GM06990 (cell line): Measurements from ENCODE around the gene AKAP6.

Source experiments
- DNase-seq: peaks from one replicate; pipeline ENCODE4 v3.0.0-alpha.2; 2011; ENCODE audit not compliant: insufficient read length; ENCODE audit errors: extremely low read depth
- H3K27me3 ChIP-seq: replicated peaks from 2 replicates; pipeline ENCODE4 v1.6.0; 2011; ENCODE audit warnings: low read length; ENCODE audit not compliant: control insufficient read depth, insufficient read depth
- H3K36me3 ChIP-seq: 2 replicates; pipeline ENCODE4 v1.5.1; 2011; ENCODE audit warnings: low read length; ENCODE audit not compliant: control insufficient read depth, insufficient read depth
- H3K4me3 ChIP-seq: replicated peaks from 2 replicates; pipeline ENCODE4 v1.5.1; 2011; ENCODE audit warnings: low read depth, mild to moderate bottlenecking, control low read depth, low read length
- CTCF ChIP-seq: IDR thresholded peaks from 2 replicates; pipeline ENCODE4 v1.5.1; 2011; ENCODE audit warnings: low read length, control low read depth, mild to moderate bottlenecking, inconsistent platforms; ENCODE audit not compliant: insufficient read depth, poor library complexity, severe bottlenecking

The AKAP6 gene

GRCh38 chr14:32731249-32731648 is 402.2 kb downstream of the AKAP6 start:
- H3K4me3 ChIP-seq = no peak overlapping the region
- no peaks in the 10 kb centered on the region for H3K27me3 ChIP-seq
- no peak for DNase-seq
- H3K36me3 ChIP-seq = no peaks in the 10 kb centered on the region
- no peak for TF ChIP-seq CTCF

GRCh38 chr14:32733015-32733414 is 403.9 kb downstream of the AKAP6 start:
- DNase-seq = no peak
- TF ChIP-seq CTCF = no peak
- Histone ChIP-seq H3K4me3 (no peak overlapping the region), H3K27me3 (no peaks in the 10 kb centered on the region), H3K36me3 (no peaks in the 10 kb centered on the region)

DNA sequence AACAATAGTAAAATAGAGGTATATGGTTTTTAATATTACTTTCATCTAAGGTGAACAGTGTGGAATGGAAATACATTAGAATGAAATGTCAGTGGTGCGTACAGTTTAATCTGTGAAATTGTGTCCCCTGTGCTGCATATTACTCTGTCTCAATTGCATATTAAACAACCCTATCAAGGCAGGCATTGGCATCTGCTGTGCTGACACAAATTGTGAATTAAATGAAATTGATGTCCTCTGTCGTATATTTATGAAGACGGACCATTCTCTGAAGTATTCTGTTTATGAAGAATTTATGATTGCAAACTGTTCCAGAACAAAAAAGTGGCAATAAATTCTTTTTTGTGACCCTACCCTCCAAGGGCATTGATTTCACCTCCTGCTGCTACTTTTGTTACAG is 405.2 kb downstream of the AKAP6 start:
- Histone ChIP-seq H3K27me3 (no peaks in the 10 kb centered on the region), H3K4me3 (no peak overlapping the region), H3K36me3 (no peaks in the 10 kb centered on the region)
- DNase-seq = no peak
- TF ChIP-seq CTCF = no peak

DNA sequence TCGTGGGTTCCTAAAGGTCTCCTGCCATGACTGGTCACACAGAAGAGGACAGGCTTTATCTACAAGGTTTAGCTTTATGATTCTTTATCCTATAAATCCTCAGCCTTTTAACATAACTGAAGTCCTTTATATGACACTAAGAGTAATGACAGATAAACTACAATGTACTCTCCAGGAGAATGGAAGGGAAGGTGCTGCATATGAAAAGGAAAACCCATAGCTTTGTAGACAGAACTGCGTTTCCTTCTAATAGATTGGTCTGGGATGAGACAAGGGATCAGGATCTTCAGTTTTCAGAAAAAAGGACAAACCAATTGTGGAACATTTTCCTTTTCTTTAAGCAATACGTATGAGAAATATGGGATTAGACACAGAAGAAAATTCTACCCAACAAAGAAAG is 408.5 kb downstream of the AKAP6 start:
- Histone ChIP-seq H3K27me3 (no peaks in the 10 kb centered on the region), H3K4me3 (no peak overlapping the region), H3K36me3 (no peaks in the 10 kb centered on the region)
- no peak for DNase-seq
- no peak for TF ChIP-seq CTCF

- no peak for TF ChIP-seq CTCF
- H3K36me3 ChIP-seq = no peaks in the 10 kb centered on the region
- no peaks in the 10 kb centered on the region for H3K27me3 ChIP-seq
- DNase-seq = no peak
- no peak overlapping the region for H3K4me3 ChIP-seq
These were observed 409.2 kb downstream of the AKAP6 start for GRCh38 chr14:32738206-32738871.
